GM06990 (cell line): ENCODE results near the gene THBS2.

Source experiments
- DNase-seq: peaks from one replicate; pipeline ENCODE4 v3.0.0-alpha.2; 2011; ENCODE audit not compliant: insufficient read length; ENCODE audit errors: extremely low read depth
- H3K27me3 ChIP-seq: replicated peaks from 2 replicates; pipeline ENCODE4 v1.6.0; 2011; ENCODE audit warnings: low read length; ENCODE audit not compliant: control insufficient read depth, insufficient read depth
- H3K36me3 ChIP-seq: 2 replicates; pipeline ENCODE4 v1.5.1; 2011; ENCODE audit warnings: low read length; ENCODE audit not compliant: control insufficient read depth, insufficient read depth
- H3K4me3 ChIP-seq: replicated peaks from 2 replicates; pipeline ENCODE4 v1.5.1; 2011; ENCODE audit warnings: low read depth, mild to moderate bottlenecking, control low read depth, low read length
- CTCF ChIP-seq: IDR thresholded peaks from 2 replicates; pipeline ENCODE4 v1.5.1; 2011; ENCODE audit warnings: low read length, control low read depth, mild to moderate bottlenecking, inconsistent platforms; ENCODE audit not compliant: insufficient read depth, poor library complexity, severe bottlenecking

Gene THBS2

GRCh38 chr6:169173532-169174268 lies 79.9 kb downstream of the THBS2 start:
- Histone ChIP-seq H3K36me3 (no peaks in the 10 kb centered on the region), H3K27me3 (no peaks in the 10 kb centered on the region), H3K4me3 (no peak overlapping the region)
- no peak for TF ChIP-seq CTCF
- DNase-seq = no peak

GRCh38 chr6:169172946-169173345 lies 80.7 kb downstream of the THBS2 start:
- H3K27me3 ChIP-seq = no peaks in the 10 kb centered on the region
- H3K4me3 ChIP-seq = no peak overlapping the region
- H3K36me3 ChIP-seq = no peaks in the 10 kb centered on the region
- DNase-seq = no peak
- no peak for TF ChIP-seq CTCF

GRCh38 chr6:169172456-169172855 lies 81.2 kb downstream of the THBS2 start:
- H3K4me3 ChIP-seq = no peak overlapping the region
- H3K27me3 ChIP-seq = no peaks in the 10 kb centered on the region
- DNase-seq = no peak
- no peak for TF ChIP-seq CTCF
- no peaks in the 10 kb centered on the region for H3K36me3 ChIP-seq

GRCh38 chr6:169171951-169172350 lies 81.7 kb downstream of the THBS2 start:
- Histone ChIP-seq H3K36me3 (no peaks in the 10 kb centered on the region), H3K4me3 (no peak overlapping the region), H3K27me3 (no peaks in the 10 kb centered on the region)
- DNase-seq = no peak
- no peak for TF ChIP-seq CTCF

GRCh38 chr6:169171016-169171415 lies 82.6 kb downstream of the THBS2 start:
- H3K36me3 ChIP-seq = no peaks in the 10 kb centered on the region
- TF ChIP-seq CTCF = no peak
- H3K4me3 ChIP-seq = no peak overlapping the region
- no peak for DNase-seq
- no peaks in the 10 kb centered on the region for H3K27me3 ChIP-seq

- no peak for DNase-seq
- no peaks in the 10 kb centered on the region for H3K36me3 ChIP-seq
- no peak for TF ChIP-seq CTCF
- H3K4me3 ChIP-seq = no peak overlapping the region
- H3K27me3 ChIP-seq = no peaks in the 10 kb centered on the region
These were observed 83.1 kb downstream of the THBS2 start for GRCh38 chr6:169170583-169170955.
